Occipital lobe (tissue), 2 donors: ENCODE results near the gene UBE2I. TPM values are rescaled to one million over a fixed set of nuclear protein-coding genes. Genes with fewer than 3 reads are reported as not detected.

Source experiments
- DNase-seq: peaks from one replicate; lab custom pipeline; 2025; lab: John Stamatoyannopoulos, UW
- total RNA-seq: library from RNA; depleted of rRNA; stranded (reverse); fragments of >200 nt; gene quantifications from one replicate; pipeline ENCODE4 v1.2.3, GENCODE V29; 2014

UBE2I gene
- total RNA-seq, 1 donor from 2014 or later, result 42.7 TPM

DNA sequence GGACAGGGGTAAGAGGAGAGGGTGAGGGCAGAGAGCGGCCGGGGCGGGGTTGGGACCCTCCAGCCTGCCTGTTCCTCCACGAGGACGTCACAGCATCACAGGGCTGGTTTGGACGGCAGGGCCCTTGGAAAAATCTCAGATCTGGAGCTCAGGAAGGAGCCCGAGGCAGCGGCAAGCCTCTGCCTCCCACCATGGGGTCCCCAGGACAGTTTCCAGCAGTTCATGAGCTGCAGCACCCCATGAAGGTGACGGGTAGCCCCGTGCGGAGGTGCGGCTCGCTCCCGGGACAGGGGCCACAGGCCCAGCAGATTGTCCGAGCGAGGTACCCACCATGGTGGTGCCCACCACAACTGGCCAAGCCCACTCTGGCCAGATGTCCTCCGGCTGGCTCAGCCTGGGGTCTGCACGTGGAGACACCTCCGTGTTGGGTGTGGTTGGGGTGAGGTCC is 32.3 kb upstream of the UBE2I start:
- DNase-seq, result no peak

GRCh38 chr16:1277617-1278282 is 31.7 kb upstream of the UBE2I start:
- no peak for DNase-seq

DNA sequence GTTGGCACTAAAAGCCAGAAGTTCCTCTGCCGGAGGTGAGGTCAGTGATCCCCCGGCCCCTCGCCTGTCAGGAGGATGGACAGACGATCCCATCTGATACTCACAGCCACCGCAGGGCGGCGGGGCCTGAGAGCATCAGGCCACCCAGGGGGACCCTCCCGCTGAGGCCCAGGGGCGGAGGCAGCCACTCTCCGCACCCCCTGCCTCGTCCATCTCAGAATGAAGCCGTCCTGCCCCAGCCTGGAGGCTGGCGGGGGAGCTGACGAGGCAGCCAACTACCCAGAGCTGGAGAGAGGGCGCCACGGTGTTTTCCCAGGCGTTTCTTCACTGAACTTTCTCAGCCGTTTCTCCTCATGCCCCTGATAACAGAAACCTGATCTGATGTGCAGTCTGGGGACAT is 31.0 kb upstream of the UBE2I start:
- DNase-seq, result no peak

- no peak for DNase-seq
Measured at GRCh38 chr16:1279081-1279944, 30.1 kb upstream of the UBE2I start.

DNA sequence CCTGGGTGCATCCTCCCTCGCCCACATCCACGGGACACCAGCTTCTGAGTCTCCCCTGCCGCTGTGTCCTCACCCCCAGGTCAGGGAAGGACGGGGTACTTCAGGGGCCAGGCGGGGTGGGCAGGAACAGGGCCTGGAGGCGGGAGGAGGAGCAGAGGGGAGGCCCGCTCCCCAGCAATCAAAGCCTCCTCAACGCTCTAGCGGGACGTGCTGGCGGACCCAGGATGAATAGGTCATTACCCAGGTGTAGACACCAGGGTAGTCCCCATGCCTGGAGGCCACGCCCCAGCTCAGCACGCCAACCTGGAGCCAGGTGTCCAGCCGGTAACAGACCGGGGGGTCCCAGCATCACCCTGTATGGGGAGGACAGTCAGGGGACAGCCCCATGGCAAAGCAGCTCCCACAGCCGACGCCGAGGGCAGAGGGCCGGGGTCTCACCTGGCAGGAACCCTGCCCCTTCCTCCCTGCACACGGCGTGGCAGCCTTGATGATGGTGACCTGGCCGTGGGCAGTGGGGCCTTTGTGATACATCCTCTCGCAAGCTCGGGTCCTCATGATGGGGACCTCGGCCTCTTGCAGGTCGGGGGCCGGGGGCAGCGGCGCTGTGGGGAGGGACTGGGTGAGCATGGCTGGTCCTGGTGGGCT is 29.4 kb upstream of the UBE2I start:
- no peak for DNase-seq

GRCh38 chr16:1280783-1281182 is 28.7 kb upstream of the UBE2I start:
- no peak for DNase-seq

DNA sequence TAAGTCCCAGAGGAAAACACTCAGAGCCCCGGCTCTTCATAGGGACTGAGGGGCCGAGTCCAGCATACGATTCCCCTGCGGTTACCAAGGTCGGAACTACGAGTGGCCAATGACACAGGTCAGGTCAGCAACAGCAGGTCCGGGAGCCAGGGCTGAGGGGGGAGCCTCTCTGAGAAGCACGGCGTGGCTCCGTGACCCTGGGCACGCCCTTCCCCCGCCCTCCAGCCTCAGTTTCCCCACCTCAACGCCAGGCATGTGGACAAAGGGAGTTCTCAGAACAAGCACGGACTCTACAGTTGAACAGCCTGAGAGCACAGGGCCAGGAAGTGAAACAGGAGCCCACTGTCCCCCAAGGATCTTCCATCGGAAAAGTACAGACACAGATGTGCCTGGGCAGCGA is 27.9 kb upstream of the UBE2I start:
- DNase-seq, result no peak

DNA sequence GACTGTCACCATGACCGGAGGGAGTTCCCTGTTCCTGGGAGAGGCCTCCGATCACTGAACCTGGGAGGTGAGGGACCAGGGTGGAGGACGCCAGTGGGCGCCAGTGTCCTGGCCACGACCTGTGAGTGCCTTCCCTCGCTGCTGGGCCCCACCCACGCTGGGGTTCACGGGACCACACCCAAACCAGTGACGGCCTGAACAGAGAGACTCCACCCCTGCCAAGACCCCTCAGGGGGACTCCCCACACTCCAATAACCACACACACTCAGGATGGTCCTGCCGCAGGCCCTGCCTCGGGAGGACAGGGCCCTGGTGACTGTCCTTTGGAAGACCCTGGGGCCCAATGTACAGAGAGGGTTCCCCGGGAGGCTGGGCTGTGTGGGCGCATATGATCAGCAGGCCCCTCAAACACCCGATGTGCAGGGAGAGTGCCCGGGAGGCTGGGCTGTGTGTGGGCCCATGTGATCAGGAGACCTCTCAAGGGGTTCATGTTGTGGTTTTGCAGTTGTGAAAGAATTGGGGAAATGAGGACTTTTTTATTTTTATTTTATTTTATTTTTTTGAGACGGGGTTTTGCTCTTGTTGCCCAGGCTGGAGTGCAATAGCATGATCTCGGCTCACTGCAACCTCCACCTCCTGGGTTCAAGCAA is 27.0 kb upstream of the UBE2I start:
- DNase-seq, result no peak

- DNase-seq, result no peak
Measured at GRCh38 chr16:1283296-1283695, 26.1 kb upstream of the UBE2I start.

DNA sequence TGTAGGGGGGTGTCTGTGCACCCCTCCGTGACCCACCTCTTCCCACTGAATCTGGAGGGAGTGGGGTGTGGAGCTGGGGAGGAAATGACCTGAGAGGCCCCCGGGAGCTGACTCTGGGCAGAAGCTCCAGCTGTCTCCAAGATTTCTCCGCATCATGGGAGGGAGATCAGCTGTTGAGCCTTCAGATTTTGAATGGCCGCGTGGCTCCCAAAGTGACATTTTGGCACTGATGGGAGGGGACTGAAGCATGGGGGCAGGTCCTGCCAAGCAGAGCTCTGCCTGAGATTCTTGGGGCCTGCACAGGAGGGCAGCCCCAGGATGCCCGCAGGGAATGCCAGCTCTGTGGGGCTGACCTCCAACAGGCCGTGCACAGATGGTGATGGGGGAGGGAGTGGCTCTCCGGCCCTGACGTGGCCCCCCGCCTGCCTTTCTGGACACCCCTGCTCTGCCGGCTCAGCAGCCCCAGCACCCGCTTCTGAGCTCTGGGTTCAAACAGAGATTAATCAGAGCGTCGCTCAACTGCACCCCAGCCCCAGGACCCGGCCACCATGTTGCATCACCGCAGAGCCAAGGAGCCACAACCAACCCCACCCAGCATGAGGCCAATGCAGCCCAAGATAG is 25.3 kb upstream of the UBE2I start:
- no peak for DNase-seq

DNA sequence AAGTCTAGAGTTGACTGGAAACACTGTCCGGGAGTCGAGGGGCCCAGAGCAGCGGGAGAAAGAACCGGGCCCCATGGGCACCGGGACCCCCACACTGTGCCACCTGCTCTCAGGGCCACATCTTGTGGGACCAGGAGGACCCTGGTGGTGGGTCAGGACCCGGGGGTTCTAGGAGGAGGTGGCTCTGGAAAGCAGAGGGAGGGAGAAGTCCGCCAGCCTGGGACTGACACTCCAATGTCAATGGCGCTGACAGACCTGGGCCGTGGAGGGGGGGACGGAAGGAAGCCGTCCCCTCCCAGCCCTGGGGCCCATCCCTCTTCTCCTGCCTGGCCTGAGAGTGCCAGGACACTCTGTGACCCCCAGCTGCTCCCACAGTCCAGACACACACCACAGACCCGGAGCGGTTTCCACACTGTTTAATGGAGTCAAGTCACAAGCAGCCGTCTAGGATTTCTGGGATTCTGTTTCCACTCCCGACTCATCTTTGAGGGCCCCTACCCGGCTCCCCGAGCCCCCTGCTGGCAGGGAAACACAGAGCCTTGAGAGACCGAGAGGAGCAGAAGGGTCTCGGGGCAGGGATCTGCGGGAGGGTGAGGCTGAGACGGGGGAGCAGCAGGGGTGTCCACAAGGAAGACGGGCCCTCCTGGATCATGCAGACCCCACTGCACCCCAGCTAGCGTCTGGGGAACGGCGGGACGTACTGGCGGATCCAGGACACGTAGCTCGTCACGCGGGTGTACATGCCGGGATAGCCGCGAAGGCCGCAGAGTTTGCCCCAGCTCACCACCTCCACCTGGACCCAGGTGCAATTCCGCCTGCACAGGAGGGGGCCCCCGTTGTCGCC is 23.5 kb upstream of the UBE2I start:
- DNase-seq, result no peak

DNA sequence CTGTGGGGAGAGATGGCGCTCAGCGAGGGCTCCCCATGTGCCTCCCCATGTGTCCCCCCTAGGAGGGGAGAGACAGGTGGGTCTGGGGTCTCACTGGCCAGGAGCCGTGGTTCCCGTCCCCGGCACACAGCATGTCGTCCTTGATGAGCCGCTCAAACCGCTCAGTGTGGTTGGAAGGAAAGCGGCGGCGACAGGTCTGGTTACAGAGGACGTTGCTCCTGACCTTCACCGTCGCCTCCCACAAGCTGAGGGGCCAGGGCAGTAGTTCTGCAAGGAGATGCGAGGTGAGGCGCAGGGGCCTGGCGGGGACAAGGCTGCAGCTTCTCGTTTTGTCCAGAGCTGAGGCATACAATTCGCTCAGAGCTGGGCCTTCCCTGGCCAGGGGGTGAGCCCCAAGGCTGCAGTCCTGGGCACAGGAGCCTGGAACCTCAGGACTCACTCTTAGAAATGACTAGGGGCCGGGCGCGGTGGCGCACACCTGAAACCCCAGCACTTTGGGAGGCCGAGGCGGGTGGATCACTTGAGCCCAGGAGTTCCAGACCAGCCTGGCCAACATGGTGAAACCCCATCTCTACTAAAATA is 22.8 kb upstream of the UBE2I start:
- DNase-seq, result no peak

GRCh38 chr16:1287982-1288670 is 21.3 kb upstream of the UBE2I start:
- no peak for DNase-seq

GRCh38 chr16:1288813-1289476 is 20.5 kb upstream of the UBE2I start:
- no peak for DNase-seq

DNA sequence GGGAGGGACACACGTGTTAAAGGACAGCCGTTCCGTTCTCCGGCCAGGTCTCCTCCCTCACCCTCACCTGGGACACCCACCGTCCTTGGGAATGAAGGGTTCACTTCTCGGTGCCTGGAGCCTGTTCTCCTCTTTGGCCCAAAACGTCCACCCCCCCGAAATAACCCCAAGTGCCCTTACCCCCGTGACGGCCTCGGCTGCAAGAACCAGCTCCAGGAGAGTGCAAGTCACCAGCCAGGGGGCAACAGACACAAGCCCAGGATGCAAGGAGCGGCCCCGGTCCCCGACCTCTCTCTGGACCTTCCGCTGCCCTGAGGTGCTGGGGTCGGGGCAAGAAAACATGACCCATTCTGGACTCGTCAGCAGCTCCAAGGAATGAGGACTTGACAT is 20.0 kb upstream of the UBE2I start:
- no peak for DNase-seq

DNA sequence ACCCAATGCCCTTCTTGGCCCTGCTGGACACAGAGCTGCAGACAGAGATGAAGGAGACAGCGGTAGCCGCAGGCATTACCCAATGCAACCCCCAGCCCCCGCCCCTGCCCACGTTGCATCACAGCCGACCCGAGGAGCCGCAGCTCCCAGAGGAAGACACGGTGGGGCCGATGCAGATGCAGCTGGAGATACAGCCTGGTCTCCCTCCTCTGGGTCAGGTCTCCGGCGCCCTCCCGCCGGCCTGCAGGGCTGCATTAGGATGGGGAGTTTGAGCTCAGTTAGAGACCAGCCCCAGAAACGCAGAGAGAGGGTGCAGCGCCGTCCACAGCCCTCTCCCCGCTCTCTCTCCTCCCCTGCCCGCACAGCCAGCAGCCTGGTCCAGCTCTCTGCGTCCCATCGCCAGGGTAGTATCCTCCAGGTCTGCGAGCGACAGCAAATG is 19.4 kb upstream of the UBE2I start:
- DNase-seq, result no peak

DNA sequence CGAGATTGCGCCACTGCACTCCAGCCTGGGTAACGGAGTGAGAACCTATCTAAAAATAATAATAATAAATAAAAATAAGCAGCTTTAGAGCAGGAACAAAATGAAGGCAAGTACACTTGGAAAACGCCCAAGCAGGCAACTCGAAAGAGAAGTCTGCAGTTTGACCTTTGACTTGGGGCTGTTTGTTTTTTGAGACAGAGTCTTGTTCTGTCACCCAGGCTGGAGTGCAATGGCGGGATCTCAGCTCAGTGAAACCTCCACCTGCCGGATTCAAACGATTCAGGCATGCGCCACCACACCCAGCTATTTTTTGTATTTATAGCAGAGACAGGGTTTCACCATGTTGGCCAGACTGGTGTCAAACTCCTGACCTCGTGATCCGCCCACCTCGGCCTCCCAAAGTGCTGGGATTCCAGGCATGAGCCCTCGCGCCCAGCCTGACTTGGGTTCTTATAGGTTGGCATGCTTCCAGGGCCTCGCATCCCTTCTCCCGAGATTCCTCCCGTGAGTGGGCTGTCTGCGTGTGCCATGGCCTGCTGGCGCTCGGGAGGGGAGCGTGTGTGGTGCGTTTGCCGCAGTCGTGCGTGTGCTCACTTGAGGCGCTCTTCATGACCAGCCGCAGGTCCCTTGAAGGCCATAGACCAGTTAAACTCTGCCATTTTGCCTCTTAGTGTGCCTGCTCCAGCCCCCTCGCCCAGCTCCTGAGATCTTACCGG is 18.4 kb upstream of the UBE2I start:
- no peak for DNase-seq

DNA sequence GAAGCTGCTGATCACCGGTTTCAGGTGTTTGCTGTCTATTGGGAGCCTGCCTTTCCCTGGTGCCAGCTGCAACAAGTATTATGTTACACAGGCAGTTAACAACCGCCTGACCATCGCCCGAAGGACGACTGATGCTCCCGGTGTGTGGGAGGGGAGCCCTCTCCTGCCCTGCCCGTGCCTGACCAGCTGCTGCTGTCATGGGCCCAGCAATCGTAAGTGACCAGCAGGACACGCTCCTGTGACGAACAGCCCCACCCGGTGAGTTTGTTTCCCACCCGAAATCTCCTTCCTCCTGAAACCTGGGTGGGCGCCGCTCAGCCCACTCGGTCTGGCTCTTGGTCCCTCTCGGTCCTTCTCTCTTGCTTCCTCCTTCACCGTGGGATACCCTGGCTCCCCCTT is 17.9 kb upstream of the UBE2I start:
- no peak for DNase-seq
